GM12874 (cell line): ENCODE results near the gene PPP1R8.

ENCODE experiments used
- CTCF ChIP-seq: IDR thresholded peaks from 2 replicates; pipeline ENCODE4 v1.5.1; 2011; ENCODE audit warnings: low read depth, mild to moderate bottlenecking, control low read depth, low read length, moderate library complexity; ENCODE audit not compliant: insufficient read depth

The PPP1R8 gene

GRCh38 chr1:27878787-27879335, 48.3 kb downstream of the PPP1R8 start:
- no peak for TF ChIP-seq CTCF

GRCh38 chr1:27879374-27880082, 48.9 kb downstream of the PPP1R8 start:
- TF ChIP-seq CTCF: no peak

- no peak for TF ChIP-seq CTCF
Observed at GRCh38 chr1:27882543-27882903, 51.9 kb downstream of the PPP1R8 start.

- no peak for TF ChIP-seq CTCF
Observed at GRCh38 chr1:27883536-27883935, 53.0 kb downstream of the PPP1R8 start.

- TF ChIP-seq CTCF: no peak
Observed at GRCh38 chr1:27884006-27884954, 53.7 kb downstream of the PPP1R8 start.

- TF ChIP-seq CTCF: no peak
Observed at GRCh38 chr1:27885114-27885528, 54.5 kb downstream of the PPP1R8 start.
